Measurements from ENCODE around the gene DNAAF9.

- no peak for TF ChIP-seq POLR2A (IDR thresholded peaks at IDR 0.05; ENCODE audit: low read depth, low read length)
- TF ChIP-seq POLR2AphosphoS5 (IDR thresholded peaks at IDR 0.05; ENCODE audit: low read depth, low read length), result no peak
- no peak for TF ChIP-seq TAF1 (IDR thresholded peaks at IDR 0.05; ENCODE audit: low read depth, low read length)
Measured at GRCh38 chr20:3407040-3407770, at the start of gene DNAAF9.

Measured in GM12891 (cell line).